GM21717 (cell line): Measurements from ENCODE around the gene REEP3.

Source experiments
- ATAC-seq: cut with Tn5 transposase; IDR thresholded peaks from one replicate; pipeline ENCODE4 v1.9.1; 2021; ENCODE audit warnings: mild to moderate bottlenecking, moderate library complexity; ENCODE audit not compliant: unreplicated experiment

Gene REEP3

DNA sequence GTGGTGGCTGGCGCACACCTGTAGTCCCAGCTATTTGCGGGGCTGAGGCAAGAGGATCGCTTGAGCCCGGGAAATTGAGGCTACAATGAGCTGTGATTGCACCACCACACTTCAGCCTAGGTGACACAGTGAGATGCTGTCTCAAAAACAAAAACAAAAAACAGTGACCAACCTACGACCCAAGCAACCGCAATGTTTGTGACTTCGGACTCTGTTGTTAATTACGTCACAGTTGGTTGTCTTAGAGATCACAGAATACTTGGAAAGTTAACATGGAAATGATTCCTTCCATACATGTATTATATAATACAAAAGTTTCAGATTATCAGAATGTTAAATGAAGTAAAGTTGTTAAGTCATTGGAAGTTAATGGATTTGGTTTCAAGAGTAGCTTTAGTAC, 106.2 kb downstream of the REEP3 start:
- ATAC-seq: no peak

DNA sequence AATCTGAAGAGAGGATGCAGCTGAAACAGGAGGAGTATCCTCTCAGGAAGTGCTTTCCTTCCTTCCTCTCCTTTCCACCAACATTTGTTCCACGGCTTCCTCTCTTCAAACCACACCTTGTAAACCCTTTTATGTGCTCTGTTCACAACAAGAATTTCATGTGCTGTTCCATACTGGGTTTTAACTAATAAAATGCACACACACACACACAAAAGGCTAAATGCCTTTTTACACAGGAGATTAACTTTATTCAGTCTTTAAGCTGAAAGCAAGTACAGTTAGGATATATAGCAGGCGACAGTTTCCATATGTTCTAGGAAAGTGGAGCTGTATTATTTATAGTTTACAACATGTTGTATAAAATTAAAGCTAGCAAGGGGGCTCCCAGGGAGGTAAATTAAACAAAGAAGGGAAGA, 106.7 kb downstream of the REEP3 start:
- no peak for ATAC-seq

DNA sequence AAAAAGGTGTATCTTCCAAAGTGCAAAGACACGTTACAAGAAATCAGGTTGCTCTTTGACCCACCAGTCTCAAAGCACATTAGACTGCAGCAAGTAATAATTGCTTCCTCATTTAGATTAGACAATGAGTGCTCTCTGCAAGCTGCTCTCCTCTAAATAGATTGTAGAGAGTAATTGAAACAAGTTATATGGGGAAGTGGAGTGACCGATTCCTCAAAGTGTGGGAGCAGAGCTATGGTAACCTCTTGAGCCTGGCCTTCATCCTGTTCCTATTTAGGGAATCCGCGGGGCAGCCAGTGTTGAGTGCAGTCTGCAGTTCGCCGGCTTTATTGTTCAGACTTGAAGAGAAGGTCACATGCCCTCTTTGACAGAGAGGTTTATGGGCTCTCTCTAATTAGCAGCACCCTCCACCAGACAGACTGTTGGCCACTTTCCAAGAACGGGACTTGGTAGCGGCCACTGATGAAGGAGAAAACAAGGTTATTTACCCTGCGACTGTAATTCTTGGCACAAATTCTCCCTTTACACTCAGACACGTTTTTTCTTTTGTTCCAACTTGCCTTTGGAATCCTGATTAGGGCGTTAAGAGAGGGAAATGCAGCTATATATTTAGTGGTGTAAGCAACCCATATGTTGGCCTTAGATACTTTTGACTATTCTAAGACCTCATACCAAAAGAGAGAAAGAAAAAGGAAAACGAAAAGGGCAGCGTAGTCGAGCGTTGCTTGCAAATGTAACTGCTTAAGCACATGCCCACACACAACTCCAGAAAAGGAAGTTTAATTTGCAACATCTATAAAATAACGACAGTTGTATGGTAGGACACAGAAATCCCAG, 107.5 kb downstream of the REEP3 start:
- ATAC-seq: peak; percentile 33

DNA sequence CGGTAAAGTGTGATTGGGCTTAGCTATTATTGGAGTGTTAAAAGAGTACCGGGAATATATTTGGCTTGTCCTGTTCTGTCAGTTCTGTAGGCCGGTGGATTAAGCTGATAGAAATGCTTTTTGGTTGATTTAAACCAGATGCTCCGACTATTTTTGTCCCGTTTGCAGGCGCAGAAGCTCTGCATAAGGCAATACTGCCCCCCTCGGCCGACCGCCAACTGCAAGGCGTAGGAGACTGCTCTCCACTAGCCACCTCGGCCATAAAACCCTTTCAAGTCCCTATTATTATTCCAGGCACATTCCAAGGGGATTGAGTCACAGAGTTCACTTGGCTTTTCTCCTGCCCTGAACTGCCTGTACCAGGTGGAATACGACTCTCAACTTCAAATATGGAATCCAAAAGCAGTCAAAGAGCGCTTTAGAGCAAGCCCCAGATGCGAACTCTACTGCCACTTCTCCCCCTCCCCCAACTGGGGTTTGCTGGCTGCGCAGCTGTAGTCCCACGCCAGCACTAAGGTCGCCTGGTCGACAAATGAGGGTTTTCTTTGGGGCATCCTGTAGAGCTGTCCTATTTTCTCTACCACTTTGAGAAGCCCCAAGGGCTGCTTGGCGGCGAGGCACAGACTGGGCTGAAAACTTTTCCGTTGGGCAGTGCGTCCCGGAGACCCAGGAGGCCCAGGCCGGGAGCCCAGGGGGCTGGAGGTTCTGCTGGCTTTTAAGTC, 108.3 kb downstream of the REEP3 start:
- peak; percentile 51 for ATAC-seq

DNA sequence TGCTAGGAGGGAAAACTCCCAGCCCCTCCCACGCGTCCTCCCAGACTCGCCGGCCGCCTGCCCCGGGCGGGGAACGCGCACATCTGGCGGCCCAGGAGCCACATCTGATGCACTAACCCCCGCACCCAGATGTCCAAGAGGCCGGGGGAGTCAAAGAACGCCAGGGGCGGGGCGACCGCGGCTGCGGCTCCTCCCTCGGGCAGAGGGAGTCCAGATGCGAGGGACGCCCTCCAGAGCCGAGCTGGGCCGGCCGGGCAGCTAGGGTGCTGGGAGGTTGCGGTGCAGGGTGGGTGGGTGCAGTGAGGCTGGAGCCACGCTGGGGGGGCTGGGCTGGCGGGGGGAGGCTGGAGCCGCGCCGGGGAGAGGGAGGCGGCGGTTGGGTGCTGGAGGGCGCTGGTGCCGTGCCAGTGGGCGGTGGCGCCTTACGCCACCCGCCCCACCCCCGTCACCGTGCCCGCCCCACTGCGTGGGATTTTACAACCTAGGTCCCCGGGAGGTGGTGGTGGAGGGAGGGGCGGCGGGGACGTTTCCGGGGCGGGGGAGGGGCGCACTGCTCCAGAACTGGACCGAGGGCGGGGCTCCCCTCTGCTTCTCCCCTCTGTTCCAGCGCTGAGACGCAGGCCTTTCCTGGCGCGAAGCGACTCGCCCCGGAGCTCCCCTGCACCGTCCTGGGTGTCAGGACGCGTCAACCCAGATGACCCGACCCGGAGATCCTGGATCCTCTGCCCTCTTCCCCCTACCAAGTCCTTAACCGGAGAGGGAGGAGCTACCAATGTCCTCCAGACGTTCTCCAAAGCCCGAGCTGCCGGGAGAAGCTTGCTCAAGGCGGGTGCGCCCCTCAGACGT, 109.1 kb downstream of the REEP3 start:
- peak; percentile 69 for ATAC-seq

DNA sequence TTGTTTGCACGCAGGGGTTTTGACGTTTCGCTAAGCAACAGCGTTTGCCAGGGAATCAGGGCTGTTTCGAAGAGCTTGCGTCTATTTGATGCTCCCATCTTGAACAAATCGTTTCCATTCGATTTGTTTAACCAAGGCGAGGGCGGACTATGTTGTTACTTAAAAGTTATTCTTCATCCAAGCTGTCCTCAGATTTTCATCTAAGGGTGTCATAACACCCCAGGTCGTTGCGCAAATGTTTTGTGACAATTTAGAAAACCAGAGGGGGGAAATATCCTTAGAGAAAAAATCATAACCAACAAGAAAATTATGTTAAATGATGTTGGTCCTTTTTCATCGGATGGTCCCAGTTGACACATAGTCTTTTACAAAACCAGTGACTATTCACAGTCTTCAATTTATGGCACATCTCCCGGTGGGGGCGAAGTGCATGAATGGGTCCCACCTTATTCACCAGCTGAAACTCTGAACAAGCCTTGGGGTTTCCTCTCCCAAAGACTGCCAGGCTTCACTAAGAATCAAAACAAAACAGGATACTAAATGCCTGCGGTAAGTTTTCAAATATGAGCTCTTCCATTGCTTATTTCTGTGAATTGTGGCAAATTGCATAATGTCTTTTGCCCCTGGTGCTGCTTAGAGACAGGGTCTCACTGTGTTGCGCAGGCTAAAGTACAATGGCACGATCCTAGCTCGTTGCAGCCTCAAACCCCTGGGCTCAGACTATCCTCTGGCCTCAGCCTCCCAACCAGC, 109.9 kb downstream of the REEP3 start:
- ATAC-seq: no peak

DNA sequence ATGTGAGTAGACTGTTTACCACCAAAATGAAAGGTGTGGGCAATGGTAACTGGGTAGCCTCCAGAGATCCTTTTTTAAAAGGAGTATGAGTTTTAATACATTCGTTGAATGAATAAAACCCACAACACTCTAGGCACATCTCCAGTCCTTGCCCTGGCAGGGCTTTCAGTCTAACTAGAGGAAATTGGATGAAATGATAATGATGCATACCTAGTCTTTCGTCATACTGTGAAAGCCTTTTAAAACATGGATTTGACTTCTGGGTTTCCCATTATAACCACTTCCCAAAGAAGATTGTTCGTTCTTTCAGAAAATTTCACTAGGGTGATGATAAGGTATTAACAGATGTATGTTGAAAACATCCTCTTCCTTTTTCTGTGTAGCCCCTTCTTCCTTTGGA, 110.8 kb downstream of the REEP3 start:
- ATAC-seq: no peak

DNA sequence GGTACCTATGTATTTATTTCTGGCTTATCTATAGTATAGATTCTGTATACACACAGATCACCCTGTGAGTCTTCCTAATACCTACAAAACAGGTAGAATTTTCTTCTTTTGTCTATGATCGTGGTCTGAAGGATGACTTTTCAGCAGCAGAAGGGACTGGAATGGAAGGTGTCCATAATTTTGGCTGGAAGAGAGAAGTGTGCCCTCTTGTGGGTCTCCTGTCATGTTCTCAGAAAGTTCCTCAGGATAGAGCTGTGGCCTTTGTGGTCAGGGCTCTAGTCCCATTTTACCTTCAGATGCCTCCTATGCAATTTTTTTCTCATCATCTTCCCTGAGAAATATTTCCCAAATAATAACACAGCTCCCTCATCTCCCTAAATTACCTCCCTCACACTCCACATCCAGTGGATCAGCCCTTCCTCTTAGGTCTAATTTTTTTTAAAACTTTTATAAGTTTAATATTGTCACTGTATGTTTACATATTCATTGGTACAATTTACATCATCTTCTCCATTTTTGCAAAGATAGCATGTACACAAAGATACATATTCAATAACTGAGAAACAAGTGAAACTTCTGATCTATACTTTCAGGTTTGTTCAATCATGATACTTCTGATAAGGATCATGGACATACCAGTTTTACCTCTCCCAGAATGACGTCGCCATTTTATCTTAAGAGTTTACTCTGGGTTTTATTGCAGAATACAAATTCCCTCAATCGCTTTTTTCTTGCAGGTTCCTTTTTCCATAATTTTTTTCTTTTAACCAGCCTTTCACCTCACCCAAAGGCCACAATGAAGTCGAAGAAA, 112.7 kb downstream of the REEP3 start:
- ATAC-seq: no peak

DNA sequence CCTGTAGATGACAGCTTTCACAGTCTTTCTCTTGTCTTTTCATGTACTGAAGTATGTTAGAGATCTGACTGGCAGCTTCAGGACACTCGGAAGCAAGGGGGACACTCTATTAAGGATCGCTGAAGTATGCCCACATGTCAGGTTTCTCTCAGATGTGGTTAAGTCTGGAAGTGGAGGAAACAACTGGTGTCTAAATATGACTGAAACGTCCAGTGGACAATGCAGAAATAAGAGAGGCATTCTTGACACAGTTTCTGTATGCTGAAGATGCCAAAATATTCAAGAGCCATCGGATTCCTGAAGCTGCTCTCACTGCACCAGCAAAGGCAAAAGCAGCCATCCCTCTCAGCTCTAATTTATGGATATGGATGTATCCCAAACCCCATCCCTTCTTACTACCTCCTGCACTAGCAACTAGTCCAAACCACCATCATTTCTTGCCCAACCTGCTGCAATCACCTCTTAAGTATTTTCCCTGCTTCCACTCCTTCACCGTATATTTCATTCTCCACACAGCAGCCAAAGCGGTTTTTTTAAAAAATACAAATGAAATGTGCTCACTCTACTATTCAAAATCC, 113.4 kb downstream of the REEP3 start:
- no peak for ATAC-seq

DNA sequence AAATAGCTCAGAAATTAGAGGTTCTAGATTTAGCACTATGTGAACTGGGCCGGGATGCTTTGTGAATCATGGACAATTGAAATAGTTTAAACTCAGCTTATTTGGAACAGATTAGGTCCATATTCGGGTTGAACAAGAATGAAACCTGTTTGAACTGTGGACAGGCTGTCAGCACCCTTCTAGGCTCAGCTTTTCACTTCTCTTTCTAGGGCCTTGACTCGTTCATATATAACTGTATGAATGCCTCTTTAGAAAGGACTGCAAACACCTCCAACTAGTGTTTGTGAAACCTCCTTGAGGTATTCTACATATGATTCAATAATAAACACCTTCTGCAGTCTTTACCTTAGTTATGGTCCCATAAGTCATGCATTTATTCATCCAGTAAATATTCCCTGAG, 115.6 kb downstream of the REEP3 start:
- no peak for ATAC-seq

DNA sequence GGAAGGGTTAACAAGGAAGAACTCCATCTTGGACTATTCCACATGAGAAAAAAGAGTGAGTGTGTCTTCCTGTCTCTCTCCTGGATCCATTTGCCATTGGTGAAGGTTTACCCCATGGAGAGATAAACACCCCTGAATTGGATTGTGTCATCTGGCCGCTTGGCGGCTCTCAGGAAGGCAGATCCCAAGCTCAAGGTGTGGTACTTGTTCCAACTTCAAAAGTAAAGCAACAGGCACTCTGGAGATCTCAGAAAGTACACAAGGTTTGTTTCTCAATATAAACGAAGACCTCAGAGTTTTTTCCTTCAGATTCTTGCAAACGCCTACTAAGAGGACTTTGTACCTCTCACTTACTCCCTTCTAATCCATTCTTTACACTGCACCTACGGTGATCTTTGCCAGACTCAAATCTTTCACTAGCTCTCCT, 116.7 kb downstream of the REEP3 start:
- ATAC-seq: no peak

DNA sequence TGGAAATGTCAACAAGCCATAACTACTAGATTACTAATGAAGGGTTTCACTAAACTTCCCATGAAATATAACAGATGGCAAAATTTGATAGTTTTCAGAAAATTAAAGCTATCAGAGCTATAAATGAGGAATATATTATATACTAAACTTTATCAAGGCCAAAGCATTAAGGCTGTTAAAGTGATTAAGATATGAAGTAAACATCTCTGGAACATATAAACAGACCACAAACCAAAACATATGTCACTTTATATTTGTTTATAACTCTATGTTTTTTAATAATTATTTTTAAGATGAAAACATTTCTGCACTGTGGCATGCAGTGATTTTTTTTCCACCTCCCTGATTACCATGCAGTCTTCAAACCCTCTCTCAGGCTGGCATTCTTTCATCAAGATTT, 120.2 kb downstream of the REEP3 start:
- ATAC-seq: no peak

DNA sequence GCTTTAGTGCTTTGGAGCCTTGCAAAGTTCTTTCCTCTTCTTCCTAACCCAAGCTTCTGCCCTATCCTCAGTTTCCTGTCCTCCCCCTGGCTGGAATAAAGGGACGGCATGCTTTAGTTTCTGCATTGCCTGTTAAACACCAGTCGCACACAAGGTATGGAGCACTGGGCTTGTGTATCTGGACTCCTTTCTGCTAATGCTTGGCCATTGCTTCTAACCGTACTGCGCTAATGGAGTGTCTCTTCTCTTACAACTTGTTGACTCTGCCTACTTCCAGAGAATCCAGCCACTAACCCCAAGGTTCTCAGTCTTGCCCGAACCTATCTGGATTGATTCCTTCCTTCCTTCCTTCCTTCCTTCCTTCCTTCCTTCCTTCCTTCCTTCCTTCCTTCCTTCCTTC, 120.6 kb downstream of the REEP3 start:
- ATAC-seq: no peak

DNA sequence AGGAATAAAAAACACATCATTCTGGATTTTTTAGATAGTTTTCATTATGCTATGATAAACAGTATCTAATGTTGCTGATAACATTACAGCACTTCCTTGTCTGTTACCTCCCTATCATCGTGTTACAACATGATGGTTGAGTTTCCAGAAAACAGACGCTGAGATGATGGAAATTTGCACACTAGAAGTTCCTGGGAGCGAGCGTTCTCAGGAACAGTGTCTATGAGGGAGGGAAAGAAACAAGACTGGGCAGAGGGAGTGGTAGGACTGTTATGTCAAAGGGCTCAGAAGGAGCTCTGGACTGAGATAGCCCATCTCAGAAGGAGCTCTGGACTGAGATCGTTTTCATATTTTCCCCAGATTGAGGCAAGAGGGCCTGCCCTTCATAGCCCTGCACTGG, 121.6 kb downstream of the REEP3 start:
- ATAC-seq: no peak

DNA sequence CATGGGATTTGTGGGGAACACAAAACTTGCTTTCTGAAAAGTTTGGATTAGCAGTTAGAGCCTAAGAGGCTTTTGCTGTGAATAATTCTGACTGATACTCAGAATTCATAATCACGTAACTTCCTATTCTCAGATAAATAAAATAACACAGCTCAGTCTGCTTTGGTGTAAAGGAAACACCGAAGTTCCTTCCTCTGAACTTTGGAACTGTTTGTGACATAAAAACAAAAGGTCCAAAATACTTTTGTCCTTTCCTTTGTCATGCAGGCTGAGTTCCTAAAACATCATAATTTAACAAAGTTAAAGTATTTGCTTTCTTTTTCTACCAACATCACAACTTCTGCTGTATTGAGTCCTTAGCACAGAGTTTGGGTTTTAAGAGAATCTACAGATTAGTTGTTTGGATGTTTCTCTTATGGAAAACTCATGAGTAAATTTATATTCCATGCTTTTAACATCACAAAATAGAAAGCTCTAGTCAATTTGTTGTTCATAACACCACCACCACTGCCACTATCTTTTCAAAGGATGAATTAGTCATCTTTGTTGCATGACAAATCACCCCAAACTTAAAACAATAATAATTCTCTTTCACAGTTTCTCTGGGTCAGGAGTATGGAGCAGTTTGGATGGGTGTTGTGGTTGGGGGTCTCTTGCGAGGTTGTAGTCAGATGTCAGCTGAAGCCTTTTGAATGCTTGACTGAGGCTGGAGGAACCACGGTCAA, 123.4 kb downstream of the REEP3 start:
- ATAC-seq: no peak

DNA sequence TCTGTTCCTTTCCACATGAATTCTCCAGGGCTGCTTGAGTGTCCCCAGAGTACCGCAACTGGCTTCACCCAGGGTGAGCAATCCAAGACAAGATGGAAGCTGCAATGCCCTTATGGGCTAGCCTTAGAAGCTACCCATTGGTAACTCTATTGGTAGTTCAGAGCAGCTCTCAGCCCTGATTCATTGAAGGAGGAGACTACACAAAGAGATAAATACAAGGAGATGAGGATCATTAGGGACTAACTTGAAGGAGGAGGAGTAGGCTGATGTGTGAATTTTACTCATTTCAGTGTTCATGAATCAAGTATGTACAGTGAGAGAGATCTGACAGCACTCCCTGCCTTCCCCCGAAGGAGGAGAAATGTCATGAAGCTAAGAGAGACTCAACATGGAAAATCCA, 124.0 kb downstream of the REEP3 start:
- ATAC-seq: no peak

DNA sequence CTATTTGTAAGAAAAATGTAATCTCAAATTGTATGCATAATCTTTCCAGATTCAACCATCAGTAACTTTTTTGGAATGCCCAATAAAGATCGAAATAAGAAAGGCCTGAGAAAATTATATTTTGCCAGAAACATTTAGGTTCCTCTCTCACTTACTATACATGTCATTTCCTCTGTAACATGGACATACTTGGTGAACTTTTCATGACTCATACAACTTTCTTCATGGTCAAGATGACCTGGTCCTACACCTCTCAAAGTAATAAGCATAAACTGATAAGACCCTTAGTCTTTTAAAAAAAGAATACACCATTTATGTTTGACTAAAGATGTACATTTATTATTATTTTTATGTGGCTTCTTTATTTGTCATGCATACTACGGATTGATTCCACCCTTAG, 125.3 kb downstream of the REEP3 start:
- no peak for ATAC-seq

DNA sequence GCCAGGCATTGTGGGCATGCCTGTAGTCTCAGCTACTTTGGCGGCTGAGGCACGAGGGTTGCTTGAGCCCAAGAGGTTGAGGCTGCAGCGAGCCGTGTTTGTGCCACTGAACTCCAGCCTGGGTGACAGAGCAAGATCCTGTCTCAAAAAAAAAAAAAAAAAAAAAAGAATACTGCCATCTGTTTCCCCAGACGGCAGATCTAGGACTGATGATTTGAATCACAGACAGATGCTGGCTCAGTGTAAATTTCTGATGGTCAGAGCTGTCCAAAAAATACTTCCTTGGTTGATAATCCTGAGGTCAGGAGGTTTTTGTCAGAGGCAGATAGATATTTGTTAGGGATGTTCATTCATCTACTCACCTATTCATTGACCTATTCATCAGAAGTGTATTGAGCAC, 130.7 kb downstream of the REEP3 start:
- ATAC-seq: no peak

DNA sequence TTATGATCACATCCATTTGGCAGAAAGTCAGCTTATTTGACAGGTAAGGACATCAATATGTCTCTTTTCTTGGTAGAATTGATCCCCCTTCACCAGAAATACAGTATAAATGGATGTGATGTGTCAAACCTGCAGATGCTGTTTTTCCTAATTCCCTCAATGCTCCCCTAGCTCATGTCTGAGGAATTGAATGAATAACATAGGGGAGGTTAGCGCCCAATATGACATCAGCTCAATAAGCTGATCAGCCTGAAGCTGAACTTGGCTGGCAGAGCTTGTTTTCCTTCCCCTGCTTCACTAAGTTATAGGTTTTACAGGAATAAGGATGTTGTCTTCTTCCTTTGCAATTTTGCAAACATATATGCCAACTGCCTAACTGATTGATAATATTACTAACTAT, 132.5 kb downstream of the REEP3 start:
- ATAC-seq: no peak
